ENCODE data around the gene RBM14. TPM values are rescaled to one million over a fixed set of nuclear protein-coding genes. Genes with fewer than 3 reads are reported as not detected.

RBM14 gene
- total RNA-seq, 2 donors from 2014 or later: 29.8 to 37.6 TPM

GRCh38 chr11:66591175-66591574 lies 25.3 kb upstream of the RBM14 start:
- no peak for ATAC-seq
- no peak for DNase-seq
- Histone ChIP-seq H3K9me3 (no peaks in the 10 kb centered on the region), H3K4me3 (no peak overlapping the region), H3K27me3 (no peaks in the 10 kb centered on the region), H3K4me1 (peaks cover 32% of the 10 kb centered on the region), H3K27ac (no peak overlapping the region), H3K36me3 (replicated peaks in 1 of 2; ENCODE audit: insufficient read depth in 1 of 2, low read depth in 2 of 2) (no peaks in the 10 kb centered on the region)
- TF ChIP-seq, protein P1, sequence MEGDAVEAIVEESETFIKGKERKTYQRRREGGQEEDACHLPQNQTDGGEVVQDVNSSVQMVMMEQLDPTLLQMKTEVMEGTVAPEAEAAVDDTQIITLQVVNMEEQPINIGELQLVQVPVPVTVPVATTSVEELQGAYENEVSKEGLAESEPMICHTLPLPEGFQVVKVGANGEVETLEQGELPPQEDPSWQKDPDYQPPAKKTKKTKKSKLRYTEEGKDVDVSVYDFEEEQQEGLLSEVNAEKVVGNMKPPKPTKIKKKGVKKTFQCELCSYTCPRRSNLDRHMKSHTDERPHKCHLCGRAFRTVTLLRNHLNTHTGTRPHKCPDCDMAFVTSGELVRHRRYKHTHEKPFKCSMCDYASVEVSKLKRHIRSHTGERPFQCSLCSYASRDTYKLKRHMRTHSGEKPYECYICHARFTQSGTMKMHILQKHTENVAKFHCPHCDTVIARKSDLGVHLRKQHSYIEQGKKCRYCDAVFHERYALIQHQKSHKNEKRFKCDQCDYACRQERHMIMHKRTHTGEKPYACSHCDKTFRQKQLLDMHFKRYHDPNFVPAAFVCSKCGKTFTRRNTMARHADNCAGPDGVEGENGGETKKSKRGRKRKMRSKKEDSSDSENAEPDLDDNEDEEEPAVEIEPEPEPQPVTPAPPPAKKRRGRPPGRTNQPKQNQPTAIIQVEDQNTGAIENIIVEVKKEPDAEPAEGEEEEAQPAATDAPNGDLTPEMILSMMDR (IDR thresholded peaks at IDR 0.05): no peak
- no peak for TF ChIP-seq POLR2A (IDR thresholded peaks at IDR 0.05)
- intact Hi-C loops (cut with DNase I): no loop called here
- whole genome bisulfite sequencing, 2 donors: 41 to 55% methylated on average over 2 of the region's 2 CpGs

- peak; percentile 99 to 100 (median 100) for DNase-seq
- Histone ChIP-seq H3K36me3 (replicated peaks in 1 of 2; ENCODE audit: insufficient read depth in 1 of 2, low read depth in 2 of 2) (no peaks in the 10 kb centered on the region), H3K4me3 (peak within 1 kb of the TSS; percentile 9 to 40), H3K27ac (peak within 1 kb of the TSS; percentile 54 to 84 (median 71)), H3K9me3 (no peaks in the 10 kb centered on the region), H3K4me1 (peaks cover 32% of the 10 kb centered on the region), H3K27me3 (no peaks in the 10 kb centered on the region)
- peak; percentile 98 for ATAC-seq
- TF ChIP-seq POLR2A (IDR thresholded peaks at IDR 0.05): peak; percentile 59 to 85 (median 81)
- TF ChIP-seq, protein P1 (IDR thresholded peaks at IDR 0.05): peak; percentile 47 to 92 (median 66)
- intact Hi-C loops (cut with DNase I): no loop called here
- 16 to 90% methylated on average over 2 to 68 of the region's 68 CpGs for whole genome bisulfite sequencing, 2 donors
Measured at GRCh38 chr11:66592457-66593302, 23.8 kb upstream of the RBM14 start, which contains the start of the genes CCDC87 and CCS. TSS of gene CCDC87 (minus strand) at chr11:66593063. CDS start at chr11:66593015, 48 bp downstream. TSS of gene CCS (plus strand) at chr11:66593185. CDS start at chr11:66593262, 77 bp downstream.

DNA sequence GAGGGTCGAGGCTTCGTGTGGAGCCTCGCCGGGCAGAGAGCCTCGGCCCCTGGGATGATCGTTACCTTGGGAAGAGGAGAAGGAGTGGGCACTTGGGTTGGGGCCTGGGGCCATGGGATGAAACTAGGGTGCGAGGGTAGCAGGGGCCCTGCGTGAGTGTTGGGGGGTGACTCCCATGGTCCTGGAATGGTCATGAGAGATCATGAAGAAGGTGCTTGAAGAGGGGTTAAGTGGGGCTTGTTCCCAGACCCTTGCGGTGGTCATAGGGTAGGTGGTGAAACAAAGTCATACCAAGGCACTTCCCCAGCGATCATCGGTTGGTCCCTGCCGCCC lies 23.2 kb upstream of the RBM14 start:
- H3K36me3 ChIP-seq (replicated peaks in 1 of 2; ENCODE audit: insufficient read depth in 1 of 2, low read depth in 2 of 2): no peaks in the 10 kb centered on the region
- TF ChIP-seq, protein P1 (IDR thresholded peaks at IDR 0.05): no peak
- no peak for TF ChIP-seq POLR2A (IDR thresholded peaks at IDR 0.05)
- no peaks in the 10 kb centered on the region for H3K27me3 ChIP-seq
- peak overlapping the region in 1 of 2 donors; percentile 40 for H3K4me3 ChIP-seq
- H3K9me3 ChIP-seq: no peaks in the 10 kb centered on the region
- H3K27ac ChIP-seq: peak overlapping the region; percentile 54 to 84 (median 71)
- intact Hi-C loops (cut with DNase I): no loop called here
- 14 to 23% methylated on average over 6 to 12 of the region's 12 CpGs for WGBS, 2 donors
- peaks cover 32% of the 10 kb centered on the region for H3K4me1 ChIP-seq
- DNase-seq (peak in 1 of 4 donors; percentile 10), ATAC-seq (peak; percentile 3)

DNA sequence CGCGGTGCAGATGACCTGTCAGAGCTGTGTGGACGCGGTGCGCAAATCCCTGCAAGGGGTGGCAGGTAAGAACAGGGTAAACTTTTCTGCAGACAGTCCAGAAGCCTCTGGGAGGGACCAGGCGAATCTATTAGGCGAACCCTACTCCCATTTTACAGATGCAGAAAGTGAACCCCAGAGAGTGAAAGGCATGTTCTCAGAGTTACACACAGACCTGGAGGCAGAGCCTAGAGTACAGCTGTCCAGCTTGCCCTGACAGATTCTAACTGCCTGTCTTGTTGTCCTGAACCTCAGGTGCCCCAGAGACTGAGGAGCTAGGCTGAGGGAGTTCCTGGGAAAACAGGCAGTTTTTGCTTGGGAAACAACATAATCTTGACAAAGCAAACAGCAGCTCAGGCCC lies 22.8 kb upstream of the RBM14 start:
- DNase-seq (no peak), ATAC-seq (no peak)
- intact Hi-C loops (cut with DNase I): no loop called here
- no peaks in the 10 kb centered on the region for H3K9me3 ChIP-seq
- no peak overlapping the region for H3K4me3 ChIP-seq
- TF ChIP-seq, protein P1 (IDR thresholded peaks at IDR 0.05): no peak
- no peak for TF ChIP-seq POLR2A (IDR thresholded peaks at IDR 0.05)
- WGBS, 2 donors: 41 to 47% methylated on average over 6 to 7 of the region's 7 CpGs
- H3K4me1 ChIP-seq: peaks cover 32% of the 10 kb centered on the region
- H3K27me3 ChIP-seq: no peaks in the 10 kb centered on the region
- H3K36me3 ChIP-seq (replicated peaks in 1 of 2; ENCODE audit: insufficient read depth in 1 of 2, low read depth in 2 of 2): no peaks in the 10 kb centered on the region
- peak overlapping the region in 1 of 4 donors; percentile 83 for H3K27ac ChIP-seq

Measured in body of pancreas (tissue), 4 donors.